Measurements from ENCODE around the gene ATAD3C. TPM values are rescaled to one million over a fixed set of nuclear protein-coding genes. Genes with fewer than 3 reads are reported as not detected.
A peak's percentile ranks its signal among the peaks of the same experiment; 100 is the strongest.
"Not testable (repeated sequence)": the region's sequence is repeated elsewhere in the genome, so short reads cannot be mapped to it uniquely, and the experiment has no call there.

ATAD3C gene
- total RNA-seq, 1 donor from 2014 or later: not detected

DNA sequence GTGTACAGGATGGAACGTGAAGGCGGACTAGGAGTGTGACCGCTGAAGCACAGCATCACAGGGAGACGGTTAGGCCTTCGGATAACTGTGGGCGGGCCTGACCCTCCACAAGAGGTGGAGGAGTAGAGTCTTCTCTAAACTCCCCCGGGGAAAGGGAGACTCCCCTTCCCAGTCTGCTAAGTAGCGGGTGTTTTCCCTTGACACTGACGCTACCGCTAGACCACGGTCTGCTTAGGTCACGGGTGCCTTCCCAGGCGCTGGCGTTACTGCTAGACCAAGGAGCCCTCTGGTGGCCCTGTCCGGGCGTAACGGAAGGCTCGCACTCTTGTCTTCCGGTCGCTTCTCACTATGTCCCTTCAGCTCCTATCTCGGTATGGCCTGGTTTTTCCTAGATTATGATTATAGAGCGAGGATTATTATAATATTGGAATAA is 55.9 kb downstream of the ATAD3C start:
- H3K27me3 Mint-ChIP-seq (ENCODE audit: insufficient read depth, low read depth); H4K20me1 ChIP-seq (ENCODE audit: low read depth); H3K36me3 ChIP-seq; H3K9ac ChIP-seq; H3K9me3 ChIP-seq (ENCODE audit: low read depth); H3K27ac ChIP-seq; H3K27me3 ChIP-seq; H3K9me3 Mint-ChIP-seq; H3K4me1 ChIP-seq; H3K36me3 Mint-ChIP-seq; H3K79me2 ChIP-seq (ENCODE audit: low read depth): not testable (repeated sequence)
- Histone ChIP-seq H3K4me2 (peak overlapping the region; percentile 71), H3F3A (ENCODE audit: low read depth) (peaks cover 24% of the 10 kb centered on the region), H2AFZ (replicated peaks) (peak overlapping the region; percentile 99), H3K4me3 (peak overlapping the region; percentile 37)
- peak overlapping the region; percentile 81 for H3K27ac Mint-ChIP-seq
- peaks cover 11% of the 10 kb centered on the region for H3K4me1 Mint-ChIP-seq
- TF ChIP-seq, protein P1, sequence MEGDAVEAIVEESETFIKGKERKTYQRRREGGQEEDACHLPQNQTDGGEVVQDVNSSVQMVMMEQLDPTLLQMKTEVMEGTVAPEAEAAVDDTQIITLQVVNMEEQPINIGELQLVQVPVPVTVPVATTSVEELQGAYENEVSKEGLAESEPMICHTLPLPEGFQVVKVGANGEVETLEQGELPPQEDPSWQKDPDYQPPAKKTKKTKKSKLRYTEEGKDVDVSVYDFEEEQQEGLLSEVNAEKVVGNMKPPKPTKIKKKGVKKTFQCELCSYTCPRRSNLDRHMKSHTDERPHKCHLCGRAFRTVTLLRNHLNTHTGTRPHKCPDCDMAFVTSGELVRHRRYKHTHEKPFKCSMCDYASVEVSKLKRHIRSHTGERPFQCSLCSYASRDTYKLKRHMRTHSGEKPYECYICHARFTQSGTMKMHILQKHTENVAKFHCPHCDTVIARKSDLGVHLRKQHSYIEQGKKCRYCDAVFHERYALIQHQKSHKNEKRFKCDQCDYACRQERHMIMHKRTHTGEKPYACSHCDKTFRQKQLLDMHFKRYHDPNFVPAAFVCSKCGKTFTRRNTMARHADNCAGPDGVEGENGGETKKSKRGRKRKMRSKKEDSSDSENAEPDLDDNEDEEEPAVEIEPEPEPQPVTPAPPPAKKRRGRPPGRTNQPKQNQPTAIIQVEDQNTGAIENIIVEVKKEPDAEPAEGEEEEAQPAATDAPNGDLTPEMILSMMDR (IDR thresholded peaks at IDR 0.05): peak; percentile 40
- peak; percentile 39 for DNase-seq (ENCODE audit: low spot score)
- H3K4me3 Mint-ChIP-seq: peak overlapping the region; percentile 79

DNA sequence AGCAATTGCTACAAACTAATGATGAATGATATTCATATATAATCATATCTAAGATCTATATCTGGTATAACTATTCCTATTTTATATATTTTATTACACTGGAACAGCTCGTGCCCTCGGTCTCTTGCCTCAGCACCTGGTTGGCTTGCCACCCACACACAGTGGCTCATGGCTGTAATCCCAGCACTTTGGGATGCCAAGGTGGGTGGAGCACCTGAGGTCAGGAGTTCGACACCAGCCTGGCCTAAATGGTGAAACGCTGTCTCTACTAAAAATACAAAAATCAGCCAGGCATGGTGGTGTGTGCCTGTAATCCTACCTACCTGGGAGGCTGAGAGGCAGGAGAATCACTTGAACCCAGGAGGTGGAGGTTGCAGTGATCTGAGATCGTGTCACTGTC is 56.3 kb downstream of the ATAD3C start:
- Histone ChIP-seq H3F3A (ENCODE audit: low read depth) (peaks cover 27% of the 10 kb centered on the region), H3K4me2 (peak overlapping the region; percentile 71)
- not testable (repeated sequence) for H3K27ac Mint-ChIP-seq; H3K9me3 ChIP-seq (ENCODE audit: low read depth); H3K36me3 ChIP-seq; DNase-seq (ENCODE audit: low spot score); H3K9me3 Mint-ChIP-seq; H3K27ac ChIP-seq; H3K4me3 ChIP-seq; H3K27me3 Mint-ChIP-seq (ENCODE audit: insufficient read depth, low read depth); H2AFZ ChIP-seq (replicated peaks); H3K79me2 ChIP-seq (ENCODE audit: low read depth); H3K27me3 ChIP-seq; H4K20me1 ChIP-seq (ENCODE audit: low read depth); H3K4me1 ChIP-seq; H3K9ac ChIP-seq; H3K36me3 Mint-ChIP-seq
- Mint-ChIP-seq H3K4me3 (peak overlapping the region; percentile 78), H3K4me1 (peaks cover 13% of the 10 kb centered on the region)

DNA sequence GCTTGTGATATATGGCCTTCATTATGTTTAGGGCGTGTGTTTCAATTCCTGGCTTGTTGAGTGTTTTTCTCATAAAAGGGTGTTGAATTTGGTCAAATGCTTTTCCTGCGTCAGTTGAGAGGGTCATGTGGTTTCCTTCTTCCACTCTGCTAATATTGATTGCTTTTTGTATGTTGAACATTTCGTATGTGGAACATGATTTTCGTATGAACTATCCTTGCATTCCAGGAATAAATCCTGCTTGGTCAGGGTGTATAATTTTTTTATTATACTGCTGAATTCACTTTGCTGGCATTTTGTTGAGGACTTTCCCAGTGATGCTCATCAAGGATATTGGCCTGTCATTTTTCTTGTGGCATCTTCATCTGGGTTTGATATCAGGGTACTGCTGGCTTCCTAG is 57.8 kb downstream of the ATAD3C start:
- Histone ChIP-seq H3K4me3 (no peak overlapping the region), H3K9ac (no peak overlapping the region), H2AFZ (replicated peaks) (no peak overlapping the region), H3K27ac (no peak overlapping the region), H3K36me3 (no peaks in the 10 kb centered on the region), H3F3A (ENCODE audit: low read depth) (peaks cover 36% of the 10 kb centered on the region), H3K9me3 (ENCODE audit: low read depth) (no peaks in the 10 kb centered on the region), H3K4me1 (no peaks in the 10 kb centered on the region), H3K4me2 (no peak overlapping the region), H4K20me1 (ENCODE audit: low read depth) (no peaks in the 10 kb centered on the region), H3K79me2 (ENCODE audit: low read depth) (no peaks in the 10 kb centered on the region), H3K27me3 (no peaks in the 10 kb centered on the region)
- Mint-ChIP-seq H3K9me3 (no peaks in the 10 kb centered on the region), H3K4me1 (peaks cover 17% of the 10 kb centered on the region), H3K27me3 (ENCODE audit: insufficient read depth, low read depth) (no peaks in the 10 kb centered on the region), H3K36me3 (no peaks in the 10 kb centered on the region), H3K4me3 (no peak overlapping the region), H3K27ac (no peak overlapping the region)
- DNase-seq (ENCODE audit: low spot score): no peak
- TF ChIP-seq EZH2 (IDR thresholded peaks at IDR 0.05): no peak
- no peak for TF ChIP-seq EZH2phosphoT487 (IDR thresholded peaks at IDR 0.05)
- TF ChIP-seq, protein P1 (IDR thresholded peaks at IDR 0.05): no peak

- H3K36me3 Mint-ChIP-seq; H3K27me3 ChIP-seq; H3K9me3 Mint-ChIP-seq; H3K79me2 ChIP-seq (ENCODE audit: low read depth); H3K27ac ChIP-seq; H3K9ac ChIP-seq; H3K36me3 ChIP-seq; H2AFZ ChIP-seq (replicated peaks); H3K9me3 ChIP-seq (ENCODE audit: low read depth); H4K20me1 ChIP-seq (ENCODE audit: low read depth); H3K4me1 ChIP-seq; DNase-seq (ENCODE audit: low spot score); H3K4me3 Mint-ChIP-seq; H3K27me3 Mint-ChIP-seq (ENCODE audit: insufficient read depth, low read depth); H3K4me3 ChIP-seq; H3K4me2 ChIP-seq; H3K27ac Mint-ChIP-seq: not testable (repeated sequence)
- H3F3A ChIP-seq (ENCODE audit: low read depth): peaks cover 36% of the 10 kb centered on the region
- peaks cover 17% of the 10 kb centered on the region for H3K4me1 Mint-ChIP-seq
Measured at GRCh38 chr1:1508775-1509464, 59.4 kb downstream of the ATAD3C start.

- not testable (repeated sequence) for H3K27ac ChIP-seq; H3K9me3 Mint-ChIP-seq; H3K9me3 ChIP-seq (ENCODE audit: low read depth)
Measured at GRCh38 chr1:1509465-1509850, 60.0 kb downstream of the ATAD3C start.

More at GRCh38 chr1:1509465-1509850, 60.0 kb downstream of the ATAD3C start:
- H3K27me3 ChIP-seq; H3K4me3 ChIP-seq; H2AFZ ChIP-seq (replicated peaks); H3K4me1 ChIP-seq; DNase-seq (ENCODE audit: low spot score); H3K27ac Mint-ChIP-seq; H4K20me1 ChIP-seq (ENCODE audit: low read depth); H3K27me3 Mint-ChIP-seq (ENCODE audit: insufficient read depth, low read depth); H3K79me2 ChIP-seq (ENCODE audit: low read depth); H3K36me3 ChIP-seq; H3K36me3 Mint-ChIP-seq; H3K4me2 ChIP-seq; H3K9ac ChIP-seq; H3K4me3 Mint-ChIP-seq: not testable (repeated sequence)
- H3K4me1 Mint-ChIP-seq: peaks cover 17% of the 10 kb centered on the region
- H3F3A ChIP-seq (ENCODE audit: low read depth): peaks cover 32% of the 10 kb centered on the region

Data from neural progenitor cell (in vitro differentiated cells).